KG1 (cell line): Measurements from ENCODE around the gene CDH13.

Source experiments
- DNase-seq: peaks from one replicate; lab custom pipeline; 2025; lab: John Stamatoyannopoulos, UW

CDH13 gene

DNA sequence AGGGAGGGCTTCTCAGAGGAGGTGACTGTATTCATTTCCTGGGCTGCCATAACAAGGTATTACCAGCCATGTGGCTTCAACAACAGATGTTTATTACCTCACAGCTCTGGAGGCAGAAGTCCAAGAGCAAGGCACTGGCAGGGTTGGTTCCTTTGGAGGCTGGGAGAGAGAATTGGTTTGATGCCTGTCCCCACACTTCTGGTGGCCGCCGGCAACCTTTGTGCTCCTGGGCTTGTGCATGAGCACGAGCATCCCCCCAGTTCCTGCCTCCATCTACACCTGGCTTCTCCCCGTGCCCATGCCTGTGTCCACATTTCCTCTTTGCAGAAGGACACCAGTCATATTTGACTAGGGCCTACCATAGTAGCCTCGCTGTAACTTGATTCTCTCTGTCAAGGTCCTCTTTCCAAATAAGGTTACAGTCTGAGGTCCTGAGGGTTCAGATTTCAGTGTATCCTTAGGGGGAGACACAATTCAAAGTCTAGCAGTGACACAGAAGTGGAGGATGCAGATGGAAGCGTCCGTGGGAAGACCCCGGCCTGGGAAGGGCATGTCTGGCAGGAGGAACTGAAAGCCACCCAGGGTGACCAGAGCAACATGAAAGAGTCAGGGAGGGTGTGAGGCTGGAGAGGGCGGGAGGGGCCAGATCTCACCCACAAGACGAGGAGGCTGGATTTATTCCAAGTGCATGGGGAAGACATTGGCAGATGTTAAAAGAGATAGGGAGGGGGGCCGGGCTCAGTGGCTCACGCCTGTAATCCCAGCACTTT is 992.8 kb downstream of the CDH13 start:
- no peak for DNase-seq

DNA sequence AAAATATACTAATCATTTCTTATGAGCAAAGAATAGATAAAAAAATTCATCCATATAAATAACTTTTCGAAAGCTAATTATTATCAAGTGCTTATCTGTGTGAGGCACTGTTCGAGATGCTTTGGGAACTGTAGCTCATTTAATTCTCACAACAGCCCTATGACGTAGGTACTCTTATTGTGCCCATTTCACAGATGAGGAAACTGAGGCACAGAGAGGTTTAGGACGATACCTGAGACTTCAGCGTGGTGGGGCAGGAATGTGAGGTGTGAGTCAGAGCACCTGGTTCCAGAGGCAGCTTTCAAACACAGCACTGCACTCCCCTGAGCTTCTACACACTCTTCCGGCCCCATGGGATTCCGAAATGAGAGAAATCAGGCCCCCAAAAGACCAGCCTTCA is 995.2 kb downstream of the CDH13 start:
- no peak for DNase-seq

DNA sequence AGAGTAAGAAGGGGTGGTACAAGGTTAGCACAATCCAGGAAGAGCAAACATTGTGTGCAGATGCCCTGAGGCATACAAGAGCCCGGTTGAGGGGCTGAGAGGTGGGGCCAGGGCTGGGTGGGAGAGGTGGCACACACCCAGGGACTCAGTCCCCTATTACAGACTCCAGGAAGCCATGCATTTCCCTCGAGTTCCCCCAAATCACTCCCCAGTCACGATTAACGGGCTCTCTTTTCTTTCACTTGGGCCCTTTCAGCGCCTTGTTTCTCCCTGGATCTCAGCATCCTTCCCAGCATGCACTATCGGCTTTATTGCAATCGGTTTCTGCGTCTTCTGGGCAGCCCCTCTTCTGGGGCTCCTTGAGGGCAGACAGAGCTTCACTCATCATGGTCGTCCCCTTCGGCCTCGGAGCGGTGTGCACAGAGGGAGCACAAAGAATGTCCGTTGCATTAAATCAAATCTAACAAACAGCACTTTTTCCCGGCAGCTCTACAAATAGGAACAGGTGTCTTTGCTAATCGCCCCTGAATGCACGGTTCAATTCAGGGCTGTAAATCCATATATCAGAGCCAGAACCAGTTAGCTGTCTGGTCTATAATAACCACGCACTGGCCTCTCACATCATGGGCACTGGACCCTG is 996.4 kb downstream of the CDH13 start:
- DNase-seq = no peak

DNA sequence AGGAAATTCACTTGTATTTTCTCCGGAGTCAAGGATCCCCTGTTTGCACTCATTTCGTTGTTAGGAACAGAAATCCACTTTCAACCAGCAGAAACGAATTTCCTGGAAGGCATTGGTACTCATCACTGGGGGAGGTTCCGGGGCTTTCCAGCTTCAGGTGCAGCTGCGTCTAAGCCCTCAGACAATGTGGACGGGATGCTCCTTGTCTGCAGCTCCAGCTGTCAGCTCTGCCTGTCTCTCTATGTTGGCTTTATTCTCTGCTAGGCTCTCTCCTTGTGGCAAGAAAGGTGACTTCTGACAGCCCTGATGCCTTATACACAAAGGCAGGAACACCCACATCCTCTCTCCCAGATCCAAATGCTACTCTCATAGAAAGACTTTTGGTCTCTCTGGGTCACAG is 997.1 kb downstream of the CDH13 start:
- DNase-seq = no peak

DNA sequence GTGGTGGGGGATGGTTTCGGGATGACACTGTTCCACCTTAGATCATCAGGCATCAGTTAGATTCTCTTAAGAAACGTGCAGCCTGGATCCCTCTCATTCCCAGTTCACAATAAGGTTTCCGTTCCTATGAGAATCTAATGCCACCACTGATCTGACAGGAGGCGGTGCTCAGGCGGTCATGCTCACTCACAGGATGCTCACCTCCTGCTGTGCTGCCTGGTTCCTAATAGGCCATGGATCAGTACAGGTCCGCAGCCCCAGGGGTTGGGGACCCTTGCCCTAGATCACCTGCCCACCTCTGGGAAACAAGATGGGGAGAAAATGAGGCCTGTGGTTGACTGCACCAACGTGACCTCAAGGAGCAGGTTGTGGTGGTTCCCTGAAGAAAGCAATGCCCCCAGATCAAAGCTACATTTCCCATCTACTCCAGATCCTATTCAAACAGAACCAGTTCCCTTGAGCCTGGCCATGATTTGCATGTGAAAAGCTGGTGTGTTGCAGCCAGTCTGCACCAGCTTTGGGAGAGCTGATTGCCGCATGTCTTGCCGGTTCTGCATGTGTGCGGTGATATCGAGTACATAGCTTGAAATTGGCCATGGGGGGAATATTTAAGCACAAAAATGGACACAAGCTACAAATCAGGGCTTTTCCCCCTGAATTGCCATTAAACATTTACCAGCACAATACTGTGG is 997.8 kb downstream of the CDH13 start:
- no peak for DNase-seq

DNA sequence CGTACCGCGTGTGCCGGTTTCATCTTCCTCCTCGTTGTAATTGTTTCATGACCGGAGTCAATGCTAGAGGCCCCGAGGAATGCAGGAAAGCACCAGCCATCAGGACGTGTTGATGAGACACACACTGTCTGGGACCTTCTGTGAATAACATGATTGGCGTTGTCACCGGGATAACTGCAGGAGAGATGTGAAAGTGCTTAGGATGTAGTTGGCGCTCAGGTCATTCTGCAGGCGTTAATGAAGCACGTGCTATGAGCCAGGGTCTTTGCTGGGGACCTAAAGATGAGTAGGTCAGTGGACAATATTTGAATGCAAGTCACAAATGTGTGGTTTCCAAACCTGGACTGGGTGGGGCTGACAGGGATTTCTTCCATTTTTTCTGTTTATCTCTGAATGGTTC is 999.4 kb downstream of the CDH13 start:
- no peak for DNase-seq

DNA sequence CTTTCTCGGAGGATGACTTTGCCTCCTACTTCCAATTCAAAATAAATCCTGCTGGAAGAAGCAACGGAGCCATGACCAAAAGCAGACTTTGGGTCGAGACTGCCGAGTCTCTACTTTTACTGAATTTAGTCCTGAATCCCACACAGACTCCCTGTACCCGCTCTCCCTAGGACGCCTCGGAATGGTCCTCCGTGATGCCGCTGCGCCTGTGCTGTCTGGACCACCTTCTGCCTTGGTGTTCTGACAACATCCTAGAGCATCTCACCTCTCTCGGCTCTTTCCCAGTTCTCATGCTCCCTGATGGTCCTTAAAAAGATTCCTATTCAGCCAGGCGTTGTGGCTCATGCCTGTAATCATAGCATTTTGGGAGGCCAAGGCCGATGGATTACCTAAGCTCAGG is 999.9 kb downstream of the CDH13 start:
- DNase-seq = no peak

DNA sequence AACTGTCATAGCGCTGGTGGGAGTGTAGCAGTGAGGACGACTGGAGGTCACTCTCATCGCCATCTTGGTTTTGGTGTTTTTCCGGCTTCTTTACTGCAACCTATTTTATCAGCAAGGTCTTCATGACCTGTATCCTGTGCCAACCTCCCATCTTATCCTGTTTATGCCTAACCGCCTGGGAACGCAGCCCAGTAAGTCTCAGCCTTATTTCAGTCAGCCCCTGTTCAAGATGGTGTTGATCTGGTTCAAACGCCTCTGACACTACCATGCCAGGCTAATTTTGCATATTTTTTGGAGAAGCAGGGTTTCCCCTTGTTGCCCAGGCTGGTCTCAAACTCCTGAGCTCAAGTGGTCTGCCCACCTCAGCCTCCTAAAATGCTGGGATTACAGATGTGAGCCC is 1001.2 kb downstream of the CDH13 start:
- no peak for DNase-seq

DNA sequence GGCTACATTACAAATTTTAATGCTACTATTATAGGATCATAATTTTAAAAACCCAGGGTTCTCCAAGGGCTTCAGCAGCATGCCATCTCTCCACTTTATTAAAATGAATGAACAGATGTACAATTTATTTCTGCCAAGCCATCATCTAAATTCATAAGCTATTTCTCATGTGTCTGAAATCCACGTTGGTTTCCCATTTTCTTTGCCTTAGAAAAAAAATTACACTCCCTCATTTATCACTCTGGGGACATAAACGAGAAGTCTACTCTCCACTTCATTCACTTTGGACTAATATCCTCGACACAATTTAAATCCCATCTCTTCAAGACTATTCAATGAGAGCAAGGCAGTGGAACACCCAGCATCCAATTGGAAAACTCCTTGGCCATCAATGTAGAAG is 1002.7 kb downstream of the CDH13 start:
- DNase-seq = no peak

DNA sequence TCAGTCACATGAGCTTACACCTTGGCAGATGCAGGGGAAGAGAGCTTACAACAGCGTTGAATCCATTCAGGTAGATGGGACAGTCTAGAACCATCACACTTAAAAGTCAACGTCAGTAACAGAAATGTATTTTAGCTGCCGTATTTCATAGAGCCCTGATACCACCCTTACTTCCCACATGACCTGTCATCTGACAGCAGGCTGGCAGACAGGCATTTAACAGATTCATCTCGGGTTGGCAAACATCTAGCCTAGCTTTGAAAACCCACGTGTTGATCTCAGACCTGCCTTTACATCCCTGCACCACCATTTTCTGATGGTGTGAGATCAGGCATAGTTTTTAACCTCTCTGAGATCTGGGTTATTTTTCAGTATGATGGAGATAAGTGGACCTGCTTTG is 1003.1 kb downstream of the CDH13 start:
- no peak for DNase-seq

DNA sequence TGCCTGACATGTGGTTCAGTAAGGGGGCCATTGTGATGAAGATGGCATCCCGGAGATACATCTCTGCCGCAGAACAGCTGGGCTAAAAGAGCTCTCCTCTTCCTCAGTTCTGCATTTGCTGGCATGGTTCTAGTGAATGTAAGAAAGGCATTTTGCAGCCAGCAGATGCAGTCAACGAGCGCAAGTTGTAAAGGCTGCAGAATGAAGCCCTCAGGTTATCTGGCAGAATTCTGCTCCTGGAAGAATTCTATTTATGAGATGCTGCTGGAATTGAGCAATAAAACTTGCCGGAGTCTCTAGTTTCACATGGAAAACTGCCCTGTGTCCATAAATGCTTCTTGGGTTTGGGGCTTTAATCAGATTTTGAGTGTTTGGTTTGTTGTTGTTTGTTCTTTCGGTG is 1004.2 kb downstream of the CDH13 start:
- no peak for DNase-seq

DNA sequence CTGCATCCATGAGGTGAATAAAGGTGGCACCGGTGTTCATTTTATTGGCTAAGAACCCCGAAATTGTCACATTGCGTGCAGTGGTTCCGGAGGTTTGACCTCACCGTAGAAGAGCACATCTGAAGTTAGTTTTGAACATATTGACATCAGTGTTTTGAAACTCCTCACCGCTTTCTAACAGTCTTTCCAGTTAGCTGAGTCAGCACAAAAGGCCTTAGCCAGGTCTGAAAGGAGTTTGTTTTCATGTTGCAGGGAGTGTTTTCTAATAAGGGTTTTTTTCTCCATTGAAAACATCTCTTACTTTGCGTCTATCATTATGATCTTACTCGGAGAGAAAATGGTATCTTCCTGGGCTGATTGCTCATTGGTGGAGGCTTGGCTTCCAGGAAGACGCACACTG is 1006.5 kb downstream of the CDH13 start:
- no peak for DNase-seq

DNA sequence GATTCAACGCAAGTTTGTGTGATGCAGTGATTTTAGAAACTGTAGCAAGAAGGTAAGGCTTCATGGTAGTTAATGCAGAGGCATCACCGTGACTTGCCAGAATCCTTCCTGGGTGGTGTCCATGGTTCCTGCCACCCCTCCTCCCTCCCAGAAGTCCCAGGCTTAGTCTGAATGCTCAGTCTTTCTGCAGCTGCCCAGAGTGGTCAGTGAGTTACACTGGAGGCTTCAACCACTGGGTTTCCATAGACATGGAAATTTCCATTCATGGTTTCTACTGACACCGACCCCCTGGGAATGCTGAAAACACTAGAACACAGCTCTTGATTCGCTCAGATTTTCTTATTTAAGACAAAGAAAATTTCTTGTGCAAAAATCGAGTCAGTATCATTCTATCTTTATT is 1021.6 kb downstream of the CDH13 start:
- DNase-seq = no peak

DNA sequence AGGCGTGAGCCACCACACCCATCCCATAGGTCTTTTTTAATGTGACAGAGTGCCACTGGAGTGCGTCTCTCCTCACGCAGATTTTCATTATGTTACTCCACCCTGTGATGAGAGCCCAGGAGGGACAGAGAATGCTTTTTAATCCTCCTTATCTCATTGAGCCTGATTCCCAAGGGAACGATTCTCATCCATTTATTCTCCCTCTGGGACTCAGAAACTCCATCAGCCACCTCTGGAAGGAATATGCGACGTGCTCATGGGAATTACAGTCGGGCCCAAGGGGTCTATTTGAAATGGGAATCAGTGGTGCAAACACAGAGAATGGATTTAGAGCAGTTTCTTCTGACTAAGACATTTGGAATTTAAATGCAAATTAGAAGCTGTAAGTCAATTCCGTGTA is 1025.1 kb downstream of the CDH13 start:
- DNase-seq = no peak

DNA sequence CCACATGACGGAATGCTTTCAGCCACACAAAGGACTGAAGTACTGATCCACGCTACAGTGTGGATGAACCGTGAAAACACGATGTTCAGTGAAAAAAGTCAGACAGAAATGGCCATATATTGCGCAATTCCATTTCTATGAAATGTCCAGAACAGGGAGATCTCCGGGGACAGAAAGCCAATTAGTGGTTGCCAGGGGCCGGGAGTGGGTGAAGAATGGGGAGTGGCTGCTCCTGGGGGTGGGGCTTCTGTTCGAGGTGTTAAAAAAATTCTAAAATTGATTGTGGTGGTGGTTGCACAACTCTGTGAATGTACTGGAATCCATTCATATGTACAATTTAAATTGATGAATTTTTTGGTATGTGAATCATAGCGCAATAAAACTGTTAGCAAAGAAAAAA is 1026.2 kb downstream of the CDH13 start:
- DNase-seq = no peak

DNA sequence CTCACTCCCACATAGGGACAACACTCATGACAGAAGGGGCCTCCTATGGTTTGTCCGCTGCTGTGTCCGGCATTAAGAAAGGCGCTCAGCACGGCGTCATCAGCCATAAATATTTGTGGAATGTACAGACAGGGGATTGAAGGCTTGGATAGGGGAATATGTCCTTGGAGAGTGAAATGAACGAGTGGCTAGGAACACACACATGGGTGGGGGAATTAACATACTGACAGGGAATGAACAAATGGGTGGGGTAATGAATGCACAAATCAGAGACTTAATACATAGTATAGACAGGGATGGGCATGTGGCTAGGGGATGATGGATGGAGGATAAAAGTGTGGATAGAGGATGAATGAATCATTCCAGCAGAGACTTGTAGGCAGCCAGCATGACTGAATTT is 1027.0 kb downstream of the CDH13 start:
- DNase-seq = no peak

DNA sequence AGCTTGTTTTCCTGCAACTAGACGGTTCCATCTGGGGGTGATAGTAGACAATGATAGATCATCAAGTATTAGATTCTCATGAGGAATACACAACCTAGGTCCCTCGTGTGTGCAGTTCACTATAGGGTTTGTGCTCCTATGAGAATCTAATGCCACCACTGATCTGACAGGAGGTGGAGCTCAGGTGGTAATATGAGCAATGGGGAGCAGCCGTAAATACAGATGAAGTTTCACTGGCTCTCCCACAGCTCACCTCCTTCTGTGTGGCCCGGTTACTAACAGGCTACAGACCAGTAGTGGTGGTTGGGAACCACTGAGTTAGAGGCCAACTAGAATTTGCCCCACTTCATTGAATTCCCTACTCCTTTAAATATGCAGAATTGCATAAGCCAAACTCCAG is 1033.5 kb downstream of the CDH13 start:
- DNase-seq = no peak

DNA sequence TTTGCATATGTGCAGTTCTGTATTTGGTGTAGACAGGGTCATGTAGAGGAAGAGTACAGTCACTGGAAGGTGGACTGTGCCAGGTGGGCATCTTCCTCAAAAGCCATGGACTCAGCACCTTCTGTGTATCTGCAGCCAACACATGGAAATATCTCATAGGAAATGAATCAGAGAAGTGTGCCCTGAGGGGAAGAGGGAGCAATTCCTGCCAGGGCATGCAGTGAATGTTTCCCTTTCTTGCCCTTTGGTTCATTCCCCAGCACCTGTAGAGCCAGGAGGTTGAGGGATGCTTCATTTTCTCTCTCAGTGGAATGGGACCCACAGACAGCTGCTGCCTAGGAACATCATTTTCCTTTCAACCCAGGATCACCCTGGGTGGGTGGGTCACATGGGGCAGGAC is 1034.9 kb downstream of the CDH13 start:
- DNase-seq = no peak

DNA sequence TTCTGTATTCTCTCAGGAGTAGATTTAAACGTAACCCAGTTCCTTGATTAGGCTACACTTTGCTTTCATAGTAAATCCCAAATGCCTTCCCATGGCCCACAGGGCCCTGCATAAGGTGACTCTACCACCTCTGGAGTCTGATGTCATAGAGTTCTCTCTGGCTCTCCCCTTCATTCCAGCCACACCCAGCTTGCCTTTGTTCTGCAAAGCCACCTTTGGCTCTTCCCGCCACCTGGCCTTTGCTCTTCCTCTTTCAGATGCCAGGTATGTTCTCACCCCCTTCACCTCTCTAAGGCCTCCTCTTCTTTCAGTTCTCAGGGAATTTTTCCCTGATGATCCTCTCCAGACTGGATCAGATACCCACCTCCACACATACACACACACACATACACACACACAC is 1039.7 kb downstream of the CDH13 start:
- DNase-seq = no peak

DNA sequence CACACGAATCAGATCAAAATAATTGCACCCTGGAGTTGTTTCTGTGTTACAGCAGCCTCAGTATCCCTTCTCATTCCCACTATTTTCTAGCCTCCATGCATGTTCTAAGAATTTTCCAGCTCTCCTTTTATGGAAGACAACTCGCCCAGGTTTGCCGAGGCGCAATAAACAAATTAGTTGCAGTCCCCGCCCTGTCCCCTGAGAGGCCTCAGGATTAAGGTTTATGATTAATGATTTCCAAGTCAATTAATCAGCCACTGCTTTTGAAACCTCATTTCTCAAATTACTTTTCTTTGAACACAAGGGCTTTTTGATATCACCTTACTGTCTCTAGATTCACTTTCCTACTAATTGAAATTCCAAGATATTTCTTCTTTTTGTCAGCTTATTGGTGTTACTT is 1042.7 kb downstream of the CDH13 start:
- DNase-seq = no peak

DNA sequence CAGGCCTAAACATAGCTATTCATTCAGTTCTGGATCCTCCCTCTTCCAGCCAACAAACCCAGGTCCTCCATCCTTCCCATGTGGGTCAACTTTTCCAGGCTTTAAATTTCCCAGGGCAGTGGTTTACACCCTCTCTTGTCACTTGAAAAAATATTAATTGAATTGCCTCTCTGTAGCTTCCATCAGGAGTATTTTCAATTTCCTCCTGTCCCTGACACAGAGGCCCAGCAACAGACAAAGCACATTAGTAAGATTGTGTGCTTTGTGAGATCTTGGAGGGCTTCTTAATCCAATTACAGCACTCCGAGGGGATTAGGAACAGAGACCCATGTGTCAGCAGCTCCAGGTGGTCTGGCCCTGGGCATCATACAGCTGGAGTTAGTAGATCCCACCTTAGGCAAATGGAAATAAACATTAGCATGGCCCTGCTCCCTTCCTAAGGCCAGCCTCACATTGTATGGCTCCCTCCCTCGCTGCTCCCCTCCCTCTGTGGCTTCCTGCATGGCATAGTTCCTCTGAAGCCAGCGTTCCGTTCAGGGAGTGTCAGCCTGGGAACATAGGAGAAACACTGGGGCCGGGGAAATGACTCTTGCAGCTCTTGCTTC is 1048.3 kb downstream of the CDH13 start:
- DNase-seq = no peak

DNA sequence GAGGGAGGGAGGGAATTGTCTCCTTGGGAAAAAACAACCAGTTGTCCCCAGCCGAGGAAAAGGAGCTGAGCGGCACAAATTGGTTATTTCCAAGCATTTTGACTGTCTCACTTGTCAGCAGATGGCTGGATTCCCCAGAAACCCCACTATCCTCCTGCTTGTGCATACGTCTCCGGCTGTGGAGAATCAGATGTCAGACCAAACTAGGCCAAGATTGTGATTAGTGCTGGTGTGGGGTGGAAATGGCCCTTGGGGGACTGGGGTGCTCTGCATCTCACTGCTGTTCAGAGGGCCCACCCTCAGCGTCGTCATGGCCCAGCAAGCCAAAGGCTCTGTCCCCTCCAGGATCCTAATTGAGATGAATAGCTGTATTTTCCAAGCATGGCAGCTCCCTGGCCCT is 1049.3 kb downstream of the CDH13 start:
- no peak for DNase-seq

DNA sequence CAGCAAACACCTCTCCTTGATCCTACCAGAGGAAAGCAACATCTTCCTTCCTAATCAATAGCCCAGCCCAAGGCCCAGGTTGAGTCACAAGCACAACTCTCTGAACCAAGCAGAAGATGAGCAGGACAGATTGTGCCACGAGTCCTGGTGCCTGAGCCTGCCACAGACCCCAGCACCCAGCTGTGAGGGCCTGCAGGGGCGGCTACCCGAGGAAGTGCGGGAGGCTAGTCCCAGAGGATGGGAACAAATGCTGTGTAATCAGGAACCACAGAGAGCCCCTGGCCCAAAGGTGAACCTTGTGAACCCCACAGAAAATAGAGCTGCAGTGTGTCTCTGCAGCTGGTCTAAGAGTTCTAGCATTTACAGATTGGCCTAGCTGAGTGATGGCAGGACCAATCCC is 1054.2 kb downstream of the CDH13 start:
- DNase-seq = no peak
